ENCODE results near the gene KRTAP5-10.
"Not testable (repeated sequence)": the region's sequence is repeated elsewhere in the genome, so short reads cannot be mapped to it uniquely, and the experiment has no call there.

Gene KRTAP5-10

GRCh38 chr11:71582309-71582895 lies 17.0 kb downstream of the KRTAP5-10 start, which contains the start of gene KRTAP5-11 (continued):
- no peak for TF ChIP-seq ZBTB21 (tag by site-specific recombination; IDR thresholded peaks at IDR 0.05)
- no peak for TF ChIP-seq ZNF274 (IDR thresholded peaks at IDR 0.05; ENCODE audit: low read length)
- no peak for TF ChIP-seq ZNF274 (tag by site-specific recombination; IDR thresholded peaks at IDR 0.05; ENCODE audit: borderline replicate concordance)

GRCh38 chr11:71582969-71583368 lies 17.6 kb downstream of the KRTAP5-10 start:
- H3K4me1 ChIP-seq (ENCODE audit: control insufficient read depth, insufficient read depth, low read length); H3K36me3 ChIP-seq (ENCODE audit: control insufficient read depth in 2 of 2, insufficient read depth in 1 of 2, low read length in 2 of 2); H3K4me3 ChIP-seq (ENCODE audit: low read depth, low read length); POLR2A ChIA-PET; H3K9me3 ChIP-seq (ENCODE audit: control insufficient read depth, insufficient read depth, low read depth, low read length); H3K27ac ChIP-seq (ENCODE audit: extremely low read depth, low read depth, low read length): not testable (repeated sequence)
- CTCF ChIA-PET: interaction anchor here (0.6 kb wide), 1 partner anchor 9 kb away, joined by 3 read pairs; no protein-coding TSS in a partner anchor

- H3K4me1 ChIP-seq (ENCODE audit: control insufficient read depth, insufficient read depth, low read length); H3K27ac ChIP-seq (ENCODE audit: extremely low read depth, low read depth, low read length); CTCF ChIA-PET; H3K4me3 ChIP-seq (ENCODE audit: low read depth, low read length); H3K9me3 ChIP-seq (ENCODE audit: control insufficient read depth, insufficient read depth, low read depth, low read length); H3K36me3 ChIP-seq (ENCODE audit: control insufficient read depth in 2 of 2, insufficient read depth in 1 of 2, low read length in 2 of 2); POLR2A ChIA-PET: not testable (repeated sequence)
Measured at GRCh38 chr11:71585673-71586072, 20.3 kb downstream of the KRTAP5-10 start.

- POLR2A ChIA-PET; H3K27ac ChIP-seq (ENCODE audit: extremely low read depth, low read depth, low read length); H3K36me3 ChIP-seq (ENCODE audit: control insufficient read depth in 2 of 2, insufficient read depth in 1 of 2, low read length in 2 of 2); H3K9me3 ChIP-seq (ENCODE audit: control insufficient read depth, insufficient read depth, low read depth, low read length); H3K4me3 ChIP-seq (ENCODE audit: low read depth, low read length); H3K4me1 ChIP-seq (ENCODE audit: control insufficient read depth, insufficient read depth, low read length); CTCF ChIA-PET: not testable (repeated sequence)
Measured at GRCh38 chr11:71588314-71588713, 23.0 kb downstream of the KRTAP5-10 start.

- CTCF ChIA-PET: interaction anchor here (0.6 kb wide), 1 partner anchor 100 kb away, joined by 5 read pairs; no protein-coding TSS in a partner anchor
- TF ChIP-seq ZNF654 (tag by site-specific recombination; IDR thresholded peaks at IDR 0.05; ENCODE audit: low read depth): peak; percentile 41
- H3K9me3 ChIP-seq (ENCODE audit: control insufficient read depth, insufficient read depth, low read depth, low read length); POLR2A ChIA-PET; H3K36me3 ChIP-seq (ENCODE audit: control insufficient read depth in 2 of 2, insufficient read depth in 1 of 2, low read length in 2 of 2); H3K27ac ChIP-seq (ENCODE audit: extremely low read depth, low read depth, low read length); H3K4me3 ChIP-seq (ENCODE audit: low read depth, low read length); H3K4me1 ChIP-seq (ENCODE audit: control insufficient read depth, insufficient read depth, low read length): not testable (repeated sequence)
Measured at GRCh38 chr11:71588822-71589545, 23.6 kb downstream of the KRTAP5-10 start.

GRCh38 chr11:71589546-71589920 lies 24.2 kb downstream of the KRTAP5-10 start:
- H3K27ac ChIP-seq (ENCODE audit: extremely low read depth, low read depth, low read length); H3K4me3 ChIP-seq (ENCODE audit: low read depth, low read length); H3K4me1 ChIP-seq (ENCODE audit: control insufficient read depth, insufficient read depth, low read length); H3K36me3 ChIP-seq (ENCODE audit: control insufficient read depth in 2 of 2, insufficient read depth in 1 of 2, low read length in 2 of 2); H3K9me3 ChIP-seq (ENCODE audit: control insufficient read depth, insufficient read depth, low read depth, low read length); POLR2A ChIA-PET: not testable (repeated sequence)
- CTCF ChIA-PET: interaction anchor here (0.6 kb wide), 1 partner anchor 101 kb away, joined by 5 read pairs; no protein-coding TSS in a partner anchor

- H3K4me1 ChIP-seq (ENCODE audit: control insufficient read depth, insufficient read depth, low read length); H3K36me3 ChIP-seq (ENCODE audit: control insufficient read depth in 2 of 2, insufficient read depth in 1 of 2, low read length in 2 of 2); H3K4me3 ChIP-seq (ENCODE audit: low read depth, low read length); H3K9me3 ChIP-seq (ENCODE audit: control insufficient read depth, insufficient read depth, low read depth, low read length); H3K27ac ChIP-seq (ENCODE audit: extremely low read depth, low read depth, low read length); CTCF ChIA-PET; POLR2A ChIA-PET: not testable (repeated sequence)
Measured at GRCh38 chr11:71603221-71603620, 37.9 kb downstream of the KRTAP5-10 start.
